ENCODE results near the gene PGS1. TPM values are rescaled to one million over a fixed set of nuclear protein-coding genes. Genes with fewer than 3 reads are reported as not detected.

The PGS1 gene
- total and polyA plus RNA-seq, 8 donors = 11.2 to 22.7 (median 14.8) TPM

DNA sequence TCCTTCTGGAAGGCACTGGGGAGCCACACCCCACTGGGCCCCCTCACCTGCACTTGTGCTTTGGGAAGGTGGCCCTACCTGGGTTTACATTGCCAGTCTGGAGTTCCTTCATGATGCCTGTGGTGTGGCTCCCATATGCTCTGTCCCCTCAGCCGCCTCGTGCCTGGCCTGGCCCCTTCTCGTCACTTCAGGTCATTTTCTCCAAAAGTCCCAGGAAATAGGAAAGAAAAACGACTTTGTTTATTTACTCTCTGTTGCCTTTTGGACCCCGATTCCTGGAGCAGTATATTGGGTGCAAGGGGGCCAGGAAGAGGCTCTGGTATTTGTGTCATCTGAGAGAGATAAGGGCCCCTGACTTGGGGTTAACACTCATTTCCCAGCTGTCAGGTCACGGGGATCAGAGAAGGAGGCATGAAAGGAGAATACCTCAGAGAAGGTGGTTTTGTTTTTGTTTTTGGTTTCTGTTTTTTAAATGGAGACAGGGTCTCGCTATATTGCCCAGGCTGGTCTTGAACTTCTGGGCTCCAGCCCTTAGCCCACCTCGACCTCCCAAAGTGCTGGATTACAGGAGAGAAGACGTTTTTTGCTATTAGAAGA, 23.3 kb upstream of the PGS1 start:
- TF ChIP-seq, protein P1, sequence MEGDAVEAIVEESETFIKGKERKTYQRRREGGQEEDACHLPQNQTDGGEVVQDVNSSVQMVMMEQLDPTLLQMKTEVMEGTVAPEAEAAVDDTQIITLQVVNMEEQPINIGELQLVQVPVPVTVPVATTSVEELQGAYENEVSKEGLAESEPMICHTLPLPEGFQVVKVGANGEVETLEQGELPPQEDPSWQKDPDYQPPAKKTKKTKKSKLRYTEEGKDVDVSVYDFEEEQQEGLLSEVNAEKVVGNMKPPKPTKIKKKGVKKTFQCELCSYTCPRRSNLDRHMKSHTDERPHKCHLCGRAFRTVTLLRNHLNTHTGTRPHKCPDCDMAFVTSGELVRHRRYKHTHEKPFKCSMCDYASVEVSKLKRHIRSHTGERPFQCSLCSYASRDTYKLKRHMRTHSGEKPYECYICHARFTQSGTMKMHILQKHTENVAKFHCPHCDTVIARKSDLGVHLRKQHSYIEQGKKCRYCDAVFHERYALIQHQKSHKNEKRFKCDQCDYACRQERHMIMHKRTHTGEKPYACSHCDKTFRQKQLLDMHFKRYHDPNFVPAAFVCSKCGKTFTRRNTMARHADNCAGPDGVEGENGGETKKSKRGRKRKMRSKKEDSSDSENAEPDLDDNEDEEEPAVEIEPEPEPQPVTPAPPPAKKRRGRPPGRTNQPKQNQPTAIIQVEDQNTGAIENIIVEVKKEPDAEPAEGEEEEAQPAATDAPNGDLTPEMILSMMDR (IDR thresholded peaks at IDR 0.05) = no peak
- no peak for ATAC-seq
- Histone ChIP-seq H3K4me1 (peaks cover 10 to 43% (median 22%) of the 10 kb centered on the region in 3 donors), H3K27ac (no peak overlapping the region), H3K36me3 (no peaks in the 10 kb centered on the region), H3K9me3 (no peaks in the 10 kb centered on the region), H3K4me3 (no peak overlapping the region), H3K27me3 (no peaks in the 10 kb centered on the region)
- WGBS, 2 donors = 74% methylated on average over 9 of the region's 9 CpGs
- no peak for FAIRE-seq
- no peak for DNase-seq
- intact Hi-C loops (cut with DNase I) = no loop called here

DNA sequence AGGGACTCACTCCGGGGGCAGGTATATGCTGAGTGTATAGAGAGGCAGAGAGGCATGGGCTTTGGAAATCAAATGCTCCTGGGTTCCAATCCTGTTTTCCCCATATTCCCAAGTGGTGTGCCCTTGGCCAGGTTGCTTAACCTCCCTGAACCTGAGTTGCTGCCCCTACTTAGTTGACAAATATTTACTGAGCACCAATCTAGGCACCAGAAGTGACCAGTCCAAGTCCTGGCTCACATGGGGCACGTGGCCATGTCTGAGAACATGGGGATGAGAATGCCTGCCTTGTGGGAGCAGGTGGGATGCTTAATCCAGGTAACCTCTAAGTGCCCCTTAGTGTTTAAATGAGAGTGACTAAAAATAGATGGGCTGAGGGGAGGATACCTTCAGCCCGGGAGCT, 22.7 kb upstream of the PGS1 start:
- no peak for DNase-seq
- no peak for ATAC-seq
- no peaks in the 10 kb centered on the region for H3K36me3 ChIP-seq
- intact Hi-C loops (cut with DNase I) = no loop called here
- no peaks in the 10 kb centered on the region for H3K27me3 ChIP-seq
- TF ChIP-seq, protein P1 (IDR thresholded peaks at IDR 0.05) = no peak
- H3K4me3 ChIP-seq = no peak overlapping the region
- H3K9me3 ChIP-seq = no peaks in the 10 kb centered on the region
- 60 to 64% methylated on average over 3 of the region's 3 CpGs for WGBS, 2 donors
- FAIRE-seq = no peak
- no peak overlapping the region for H3K27ac ChIP-seq
- peaks cover 10 to 43% (median 22%) of the 10 kb centered on the region in 3 donors for H3K4me1 ChIP-seq

DNA sequence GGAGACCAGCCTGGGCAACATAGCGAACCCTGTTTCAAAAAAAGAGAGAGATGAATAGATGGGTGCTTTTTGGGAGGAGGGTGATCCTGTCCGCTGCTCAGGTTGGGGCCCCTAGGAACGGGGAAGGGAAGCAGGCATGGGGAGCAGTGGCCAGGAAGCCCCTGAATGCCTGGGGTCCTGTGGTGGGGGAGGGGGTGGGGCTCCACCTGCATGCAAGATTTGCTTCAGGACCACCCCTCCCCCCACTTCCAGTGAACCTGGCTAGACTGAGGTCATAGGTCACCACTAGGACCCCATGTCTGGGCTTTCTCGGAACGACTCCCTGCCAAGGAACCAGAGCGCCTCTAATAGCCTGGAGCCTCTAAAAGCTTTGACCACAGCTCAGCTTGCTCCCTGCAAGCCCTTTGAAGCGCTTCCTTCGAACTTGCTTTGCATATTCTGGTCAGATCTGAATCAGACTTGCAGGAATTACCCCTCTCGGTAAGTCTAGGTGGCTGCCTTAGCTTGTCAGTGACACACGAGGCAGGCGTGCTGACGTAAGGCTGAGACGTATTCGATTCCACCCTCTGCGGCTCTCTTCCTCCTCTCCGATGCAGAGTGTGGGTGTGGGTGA, 22.2 kb upstream of the PGS1 start:
- no peak for DNase-seq
- Histone ChIP-seq H3K4me3 (peak overlapping the region in 1 of 4 donors; percentile 95), H3K36me3 (no peaks in the 10 kb centered on the region), H3K27ac (no peak overlapping the region), H3K27me3 (no peaks in the 10 kb centered on the region), H3K9me3 (no peaks in the 10 kb centered on the region), H3K4me1 (peaks cover 10 to 41% (median 22%) of the 10 kb centered on the region in 3 donors)
- intact Hi-C loops (cut with DNase I) = no loop called here
- 77 to 87% methylated on average over 16 of the region's 16 CpGs for WGBS, 2 donors
- no peak for ATAC-seq
- TF ChIP-seq, protein P1 (IDR thresholded peaks at IDR 0.05) = no peak
- FAIRE-seq = no peak

DNA sequence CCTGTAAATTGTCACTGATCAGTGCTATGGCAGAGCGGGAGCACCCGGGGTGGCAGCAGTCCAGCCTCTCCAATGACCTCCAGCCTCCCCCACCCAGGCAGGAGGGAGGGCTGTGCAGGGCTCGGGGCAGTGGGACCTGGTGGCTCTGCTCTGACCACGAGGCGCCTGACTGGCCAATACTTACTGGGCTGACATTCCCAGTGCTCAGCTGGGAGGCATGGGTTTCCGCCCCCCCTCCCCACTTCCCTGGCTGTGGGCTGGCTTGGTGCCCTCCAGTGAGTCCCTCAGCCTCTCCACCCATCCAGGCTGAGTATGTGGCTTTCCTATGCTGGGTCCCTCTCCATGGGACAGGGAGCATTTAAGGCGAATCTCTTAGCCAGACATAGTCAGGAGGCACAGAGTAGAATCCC, 21.3 kb upstream of the PGS1 start:
- no peaks in the 10 kb centered on the region for H3K36me3 ChIP-seq
- peaks cover 9 to 31% (median 17%) of the 10 kb centered on the region in 3 donors for H3K4me1 ChIP-seq
- FAIRE-seq = no peak
- intact Hi-C loops (cut with DNase I) = no loop called here
- no peaks in the 10 kb centered on the region for H3K9me3 ChIP-seq
- peak in 1 of 4 donors; percentile 0 for ATAC-seq
- no peaks in the 10 kb centered on the region for H3K27me3 ChIP-seq
- peak in 2 of 6 donors; percentile 49 to 58 for DNase-seq
- WGBS, 2 donors = 43 to 48% methylated on average over 7 of the region's 7 CpGs
- TF ChIP-seq, protein P1 (IDR thresholded peaks at IDR 0.05) = no peak
- H3K4me3 ChIP-seq = peak overlapping the region in 3 of 4 donors; percentile 2 to 95 (median 43)
- no peak overlapping the region for H3K27ac ChIP-seq

All from pancreas (tissue), 10 donors.